Kidney (tissue), 14 donors: Measurements from ENCODE around the gene ADGRL1. TPM values are rescaled to one million over a fixed set of nuclear protein-coding genes. Genes with fewer than 3 reads are reported as not detected.

Source experiments
- DNase-seq, 5 donors: peaks; one replicate each; pipeline ENCODE4 v3.0.0-alpha.2; 2013 to 2020
- FAIRE-seq: peaks from 2 replicates; lab custom pipeline; 2012; peaks lifted over from hg19 to GRCh38; lab: Jason Lieb, UNC
- H3K27ac ChIP-seq, 2 donors: one replicate each; pipeline ENCODE4 v1.7.0; 2013; ENCODE audit warnings: low read depth in 2 of 2, low read length in 2 of 2, inconsistent platforms in 1 of 2
- H3K27me3 ChIP-seq: one replicate; pipeline ENCODE4 v1.7.1; 2013; ENCODE audit warnings: low read length, inconsistent platforms; ENCODE audit not compliant: control insufficient read depth, insufficient read depth
- H3K36me3 ChIP-seq, 3 donors: one replicate each; pipeline versions ENCODE4 v1.7.0 to v1.7.1; 2013; ENCODE audit warnings: low read length in 3 of 3, control low read depth in 1 of 3, inconsistent platforms in 1 of 3; ENCODE audit not compliant: insufficient read depth in 3 of 3, control insufficient read depth in 2 of 3
- H3K4me1 ChIP-seq, 3 donors: one replicate each; pipeline versions ENCODE4 v1.7.0 to v1.7.1; 2013; ENCODE audit warnings: low read length in 3 of 3, inconsistent platforms in 1 of 3, low read depth in 1 of 3; ENCODE audit not compliant: control insufficient read depth in 2 of 3, insufficient read depth in 2 of 3
- H3K4me3 ChIP-seq, 3 donors: one replicate each; pipeline versions ENCODE4 v1.7.0 to v1.8.1; 2013; ENCODE audit warnings: low read length in 3 of 3, control low read depth in 1 of 3, inconsistent platforms in 1 of 3
- H3K9ac ChIP-seq, 3 donors: one replicate each; pipeline versions ENCODE4 v1.7.0 to v1.7.1; 2013; ENCODE audit warnings: low read length in 3 of 3, control low read depth in 1 of 3, inconsistent platforms in 1 of 3
- H3K9me3 ChIP-seq, 3 donors: one replicate each; pipeline versions ENCODE4 v1.7.0 to v1.7.1; 2013; ENCODE audit warnings: low read length in 3 of 3, control low read depth in 1 of 3, inconsistent platforms in 1 of 3; ENCODE audit not compliant: control insufficient read depth in 2 of 3, insufficient read depth in 1 of 3
- CTCF ChIP-seq: IDR thresholded peaks from 3 replicates; pipeline ENCODE4 v1.5.1; 2012; ENCODE audit warnings: mild to moderate bottlenecking, moderate library complexity, borderline replicate concordance; ENCODE audit not compliant: insufficient read depth; ENCODE audit errors: extremely low read depth
- intact Hi-C: fragments of 100-400 bp; cut with DNase I; formaldehyde crosslinking; loops from one replicate; pipeline ENCODE4 v1.11.1; 2022
- polyA plus RNA-seq: library from polyadenylated mRNA; stranded (reverse); fragments of 350-450 nt; fragmentation: Illumina TruSeq; extraction: RNeasy Lipid Tissue Mini Kit (QIAGEN cat#74804); gene quantifications from one replicate; pipeline ENCODE4 v1.2.3, GENCODE V29; 2014; ENCODE audit warnings: low read depth, low replicate concordance; ENCODE audit not compliant: insufficient read depth
- total RNA-seq: library from RNA; stranded (reverse); fragmentation: NEBNext Ultra II Directional; extraction: Animal tissue kit (Norgen Biotek cat#: 25700); gene quantifications from one replicate; pipeline ENCODE4 v1.2.1, GENCODE V29; 2021
- donor health status: control.
- donor health status: control.
- donor health status: control.
- donor health status: control.
- donor health status: control.
- donor health status: DM: yes; HTN: yes; CAD: no.
- donor health status: Normal renal cell carcinoma (clear cell type).

Gene ADGRL1
- total and polyA plus RNA-seq, 2 donors from 2014 or later = 6.3 to 30.2 TPM

DNA sequence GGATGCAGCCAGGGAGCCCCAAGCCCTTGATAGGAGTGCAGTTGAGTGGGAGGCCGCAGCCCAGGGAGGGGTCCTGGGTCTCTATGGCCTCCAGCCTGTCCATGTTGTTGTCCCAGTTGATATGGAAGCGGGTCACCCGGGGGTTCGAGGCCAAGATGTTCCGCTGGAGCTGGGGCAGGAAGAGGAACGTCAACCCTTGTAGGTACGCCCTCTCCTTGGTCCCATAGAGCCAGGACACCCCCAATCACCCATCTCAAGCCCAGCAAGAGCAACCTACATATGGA lies 85.5 kb downstream of the ADGRL1 start:
- Histone ChIP-seq H3K27ac (no peak overlapping the region), H3K27me3 (no peaks in the 10 kb centered on the region), H3K9me3 (no peaks in the 10 kb centered on the region), H3K9ac (peak overlapping the region in 1 of 3 donors; percentile 17), H3K4me1 (peaks cover 0 to 27% (median 25%) of the 10 kb centered on the region in 3 donors), H3K4me3 (no peak overlapping the region), H3K36me3 (no peaks in the 10 kb centered on the region)
- no peak for DNase-seq
- no peak for TF ChIP-seq CTCF
- intact Hi-C loops = no loop called here
- no peak for FAIRE-seq

DNA sequence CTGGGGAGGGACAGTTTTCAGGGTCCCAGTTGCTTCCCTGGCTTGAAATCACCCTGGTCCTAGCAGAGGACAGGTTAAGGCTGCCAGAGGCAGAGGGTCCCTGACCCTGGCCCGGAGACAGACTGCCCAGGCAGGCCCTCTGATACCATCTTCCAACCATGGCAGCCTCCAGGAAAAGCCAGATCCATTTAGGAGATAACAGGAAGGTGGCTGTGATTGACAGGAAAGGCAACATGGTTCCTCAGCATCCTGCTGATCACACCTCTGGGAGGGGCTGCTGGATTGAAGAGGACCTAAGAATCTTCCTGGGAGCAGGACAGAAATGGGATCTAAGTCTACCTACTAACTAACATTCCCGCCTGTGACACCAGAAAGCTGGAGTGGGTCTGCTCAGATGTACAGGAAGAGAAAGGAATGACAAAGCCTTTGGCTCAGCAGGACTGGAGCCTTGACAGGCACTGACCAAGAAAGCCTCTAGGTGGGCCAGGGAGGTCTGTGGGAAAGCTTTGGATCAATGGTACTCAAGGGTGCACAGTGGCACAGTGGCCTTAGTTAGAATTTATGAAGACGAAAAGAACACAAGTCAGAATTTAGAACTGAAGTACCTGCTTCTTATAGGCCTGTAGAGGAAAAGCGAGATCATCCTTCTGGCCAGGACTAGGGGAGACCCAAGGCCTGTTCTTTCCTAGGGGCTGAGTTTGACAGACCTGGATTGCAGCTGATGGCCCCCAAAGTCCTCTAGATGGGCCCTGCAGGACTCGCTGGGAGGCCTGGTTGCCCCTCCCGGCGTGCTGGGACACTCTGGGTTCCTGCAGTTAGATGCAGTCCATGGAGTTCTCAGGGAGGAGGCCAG lies 86.1 kb downstream of the ADGRL1 start:
- Histone ChIP-seq H3K4me1 (peaks cover 0 to 27% (median 25%) of the 10 kb centered on the region in 3 donors), H3K27ac (peak overlapping the region; percentile 98 to 99), H3K27me3 (no peaks in the 10 kb centered on the region), H3K9ac (peak overlapping the region in 2 of 3 donors; percentile 17 to 33), H3K9me3 (no peaks in the 10 kb centered on the region), H3K36me3 (no peaks in the 10 kb centered on the region), H3K4me3 (no peak overlapping the region)
- intact Hi-C loops = no loop called here
- FAIRE-seq = no peak
- no peak for DNase-seq
- TF ChIP-seq CTCF = no peak

- H3K4me3 ChIP-seq = peak overlapping the region in 2 of 3 donors; percentile 81 to 86
- H3K4me1 ChIP-seq = peaks cover 0 to 27% (median 25%) of the 10 kb centered on the region in 3 donors
- DNase-seq (no peak), FAIRE-seq (no peak)
- peak overlapping the region; percentile 98 to 99 for H3K27ac ChIP-seq
- no peaks in the 10 kb centered on the region for H3K36me3 ChIP-seq
- intact Hi-C loops = no loop called here
- TF ChIP-seq CTCF = no peak
- H3K27me3 ChIP-seq = no peaks in the 10 kb centered on the region
- peak overlapping the region in 2 of 3 donors; percentile 87 to 92 for H3K9ac ChIP-seq
- H3K9me3 ChIP-seq = no peaks in the 10 kb centered on the region
Measured at GRCh38 chr19:14119146-14119545, 86.8 kb downstream of the ADGRL1 start.
